UCSD-AML1 (cell line): Measurements from ENCODE around the gene C1orf53.
"Not testable (repeated sequence)": the region's sequence is repeated elsewhere in the genome, so short reads cannot be mapped to it uniquely, and the experiment has no call there.

ENCODE experiments used
- DNase-seq: peaks from one replicate; lab custom pipeline; 2025; ENCODE audit not compliant: unreplicated experiment; lab: John Stamatoyannopoulos, UW

The C1orf53 gene

GRCh38 chr1:197920414-197921117, 18.1 kb downstream of the C1orf53 start:
- DNase-seq: no peak

DNA sequence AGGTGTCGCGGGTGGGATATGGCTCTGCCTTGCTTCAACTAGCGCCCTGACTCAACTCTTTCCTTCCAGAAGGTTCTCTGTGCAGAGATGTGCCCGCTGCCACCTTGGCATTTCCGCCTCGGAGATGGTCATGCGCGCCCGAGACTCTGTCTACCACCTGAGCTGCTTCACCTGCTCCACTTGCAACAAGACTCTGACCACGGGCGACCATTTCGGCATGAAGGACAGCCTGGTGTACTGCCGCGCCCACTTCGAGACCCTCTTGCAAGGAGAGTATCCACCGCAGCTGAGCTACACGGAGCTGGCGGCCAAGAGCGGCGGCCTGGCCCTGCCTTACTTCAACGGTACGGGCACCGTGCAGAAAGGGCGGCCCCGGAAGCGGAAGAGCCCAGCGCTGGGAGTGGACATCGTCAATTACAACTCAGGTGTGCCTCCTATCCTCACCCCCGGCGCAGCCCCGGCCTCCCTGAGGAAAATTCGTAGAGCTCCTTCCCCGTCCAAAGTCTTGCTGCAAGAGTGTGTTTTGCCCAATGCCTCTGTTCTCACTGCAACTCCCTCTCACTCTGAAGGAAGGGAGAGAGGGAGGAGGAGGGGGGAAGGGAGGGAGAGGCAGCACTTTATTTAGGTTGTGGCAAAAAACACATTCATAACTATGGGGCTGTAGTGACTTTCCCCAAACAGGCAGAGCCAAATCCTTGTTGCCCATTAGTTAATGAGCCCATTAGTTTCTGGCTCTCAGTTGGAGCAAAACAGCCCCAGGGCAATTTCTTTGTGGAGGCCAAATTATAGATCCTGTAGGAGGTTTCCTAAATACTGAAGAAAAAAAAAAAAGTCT, 19.0 kb downstream of the C1orf53 start:
- DNase-seq: no peak

DNA sequence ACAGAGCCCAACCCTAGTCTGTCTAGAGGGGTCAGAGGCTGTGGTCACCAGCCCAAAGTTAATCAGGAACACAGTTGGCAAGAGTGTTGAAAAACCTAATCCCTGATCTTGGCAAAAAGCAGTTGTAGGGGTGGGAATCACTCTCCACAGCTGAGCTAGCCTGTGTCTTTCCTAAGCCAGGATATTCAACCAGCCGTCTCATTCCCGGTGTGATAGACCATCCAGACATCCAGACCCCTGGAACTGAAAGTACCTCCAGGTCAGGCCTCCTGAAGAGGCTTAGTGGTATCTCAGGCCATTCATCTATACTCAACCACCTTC, 19.6 kb downstream of the C1orf53 start:
- no peak for DNase-seq

DNA sequence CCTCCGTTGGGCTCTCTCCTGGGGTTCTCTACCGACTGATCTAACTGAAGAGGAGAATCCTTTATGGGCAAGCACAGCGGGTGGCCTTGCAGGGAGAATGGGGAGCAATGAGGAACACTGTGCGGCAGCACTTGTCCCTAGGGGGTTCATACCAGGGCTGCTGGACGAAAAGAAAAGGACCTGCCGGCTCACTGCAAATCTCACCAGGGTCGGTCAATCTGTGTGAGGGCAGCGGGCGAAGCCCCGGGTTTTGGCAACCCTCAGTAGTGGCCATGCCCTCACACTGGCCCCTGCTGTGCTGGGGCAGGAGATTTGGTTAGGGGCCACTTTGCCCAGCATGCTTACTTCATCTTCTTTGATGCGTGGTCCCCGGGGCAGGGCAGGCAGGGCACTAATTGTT, 20.6 kb downstream of the C1orf53 start:
- peak; percentile 9 for DNase-seq

DNA sequence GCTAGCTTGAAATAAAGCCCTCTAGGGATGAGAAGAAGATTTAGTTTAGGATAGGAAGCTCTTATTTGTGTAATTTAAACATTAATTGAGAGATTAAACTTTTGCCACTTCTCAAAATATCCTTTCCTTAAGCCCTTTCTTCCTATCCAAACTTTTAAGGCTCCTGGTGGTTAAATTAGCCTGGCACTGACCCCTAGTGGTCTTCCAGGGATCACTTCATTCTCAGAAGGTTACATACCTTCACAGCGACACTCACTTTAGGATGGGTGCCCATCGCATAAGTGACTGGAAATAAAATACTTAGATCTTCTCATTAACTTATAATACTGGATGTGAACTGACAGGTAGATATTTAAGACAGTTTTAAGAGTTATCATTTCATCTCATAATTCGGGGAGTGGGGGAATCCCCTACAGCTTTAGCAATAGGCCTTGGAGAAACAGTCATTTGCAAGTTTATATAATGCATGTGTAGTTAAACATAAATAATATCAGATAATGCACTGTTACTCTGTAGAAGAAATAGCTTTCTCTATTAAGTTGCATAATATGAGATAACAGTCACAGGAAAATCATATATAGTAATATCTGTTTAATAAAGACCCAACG, 22.2 kb downstream of the C1orf53 start:
- peak; percentile 9 for DNase-seq

GRCh38 chr1:197927908-197928665, 25.7 kb downstream of the C1orf53 start:
- no peak for DNase-seq

- DNase-seq: no peak
Observed at GRCh38 chr1:197928849-197929336, 26.5 kb downstream of the C1orf53 start.

- no peak for DNase-seq
Observed at GRCh38 chr1:197933016-197933415, 30.6 kb downstream of the C1orf53 start.

GRCh38 chr1:197933647-197934046, 31.2 kb downstream of the C1orf53 start:
- no peak for DNase-seq

- no peak for DNase-seq
Observed at GRCh38 chr1:197937381-197937780, 35.0 kb downstream of the C1orf53 start.

- DNase-seq: no peak
Observed at GRCh38 chr1:197937892-197938291, 35.5 kb downstream of the C1orf53 start.

DNA sequence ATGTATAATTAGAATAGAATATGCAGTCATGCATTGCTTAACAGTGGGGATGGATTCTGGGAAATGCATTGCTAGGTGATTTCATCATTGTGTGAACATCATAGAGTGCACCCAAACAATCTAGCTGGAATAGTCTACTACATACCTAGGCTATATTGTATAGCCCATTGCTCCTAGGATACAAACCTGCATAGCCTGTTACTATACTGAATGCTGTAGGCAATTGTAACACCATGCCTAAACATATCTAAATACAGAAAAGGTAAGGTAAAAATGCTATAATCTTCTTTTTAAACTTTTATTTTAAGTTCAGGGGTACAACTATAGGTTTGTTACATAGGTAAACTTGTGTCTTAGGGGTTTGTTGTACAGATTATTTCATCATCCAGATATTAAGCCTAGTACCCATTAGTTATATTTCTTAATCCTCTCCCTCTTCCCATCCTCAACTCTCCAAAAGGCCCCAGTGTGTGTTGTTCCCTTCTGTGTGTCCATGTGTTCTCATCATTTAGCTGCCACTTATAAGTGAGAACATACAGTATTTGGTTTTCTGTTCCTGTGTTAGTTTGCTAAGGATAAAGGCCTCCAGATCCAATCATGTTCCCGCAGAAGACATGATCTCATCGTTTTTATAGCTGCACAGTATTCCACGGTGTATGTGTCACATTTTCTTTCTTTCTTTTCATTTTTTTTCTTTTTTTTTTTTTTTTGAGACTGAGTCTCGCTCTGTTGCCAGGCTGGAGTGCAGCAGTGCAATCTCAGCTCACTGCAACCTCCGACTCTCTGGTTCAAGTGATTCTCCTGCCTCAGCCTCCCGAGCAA, 36.9 kb downstream of the C1orf53 start:
- DNase-seq: not testable (repeated sequence)

DNA sequence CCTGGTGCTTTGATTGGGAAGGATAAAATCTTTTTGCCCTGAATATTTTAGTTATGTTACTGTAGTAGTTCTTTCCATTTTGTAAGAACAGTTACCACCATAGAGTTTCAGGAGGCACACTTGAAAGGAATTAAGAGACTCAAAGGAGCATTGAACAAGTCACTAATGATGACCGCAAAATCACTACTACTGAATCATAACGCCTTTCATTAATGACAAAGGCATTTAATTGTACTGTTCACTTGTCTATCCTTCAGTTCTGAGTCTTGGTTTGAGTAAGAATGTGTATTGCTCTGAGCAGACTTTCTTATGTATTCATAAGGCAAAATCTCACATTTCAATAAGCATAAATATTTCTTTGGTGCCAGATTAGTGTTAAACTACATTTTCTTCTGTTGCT, 39.6 kb downstream of the C1orf53 start:
- no peak for DNase-seq

GRCh38 chr1:197944485-197944884, 42.1 kb downstream of the C1orf53 start:
- DNase-seq: no peak

- no peak for DNase-seq
Observed at GRCh38 chr1:197948926-197949899, 46.8 kb downstream of the C1orf53 start.

DNA sequence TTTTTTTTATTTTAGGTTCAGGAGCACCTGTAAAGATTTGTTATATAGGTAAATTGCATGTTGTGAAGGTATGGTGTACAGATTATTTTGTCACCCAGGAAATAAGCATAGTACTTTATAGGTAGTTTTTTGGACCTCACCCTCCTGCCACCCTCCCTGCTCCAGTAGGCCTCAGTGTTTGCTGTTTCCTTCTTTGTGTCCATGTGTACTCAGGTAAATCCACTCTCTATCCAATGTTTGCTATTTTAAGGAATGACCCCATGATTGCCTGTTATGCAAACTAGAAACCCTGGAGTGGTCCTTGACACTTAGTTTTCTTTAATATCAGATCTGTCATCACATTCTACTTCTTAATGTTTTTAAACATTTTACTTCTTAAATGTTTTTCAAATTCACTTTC, 48.7 kb downstream of the C1orf53 start:
- DNase-seq: no peak

- no peak for DNase-seq
Observed at GRCh38 chr1:197951617-197952175, 49.3 kb downstream of the C1orf53 start.

- not testable (repeated sequence) for DNase-seq
Observed at GRCh38 chr1:197953472-197953871, 51.0 kb downstream of the C1orf53 start.
